ENCODE measurements around the gene COA4. TPM values are rescaled to one million over a fixed set of nuclear protein-coding genes. Genes with fewer than 3 reads are reported as not detected.

The COA4 gene
- total RNA-seq, 2 donors from 2014 or later = 85.7 to 151 TPM

DNA sequence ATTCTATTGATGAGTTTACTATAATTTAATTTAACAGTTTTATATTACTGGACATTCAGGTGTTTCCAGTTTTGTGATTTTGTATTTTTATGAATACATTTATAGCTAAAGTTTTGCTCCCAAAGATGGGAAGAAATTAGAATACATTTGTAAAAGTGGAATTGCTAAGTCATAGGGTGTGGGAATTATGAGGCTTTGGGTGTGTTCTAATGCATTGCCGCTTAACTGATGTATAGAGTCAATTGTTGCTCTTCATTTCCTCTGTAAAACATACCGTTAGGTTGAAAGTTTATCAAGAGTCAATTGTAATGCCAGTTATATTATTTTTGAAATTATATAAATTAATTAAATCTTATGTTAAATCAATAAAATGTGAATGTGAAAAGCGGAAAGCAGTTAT, 16.4 kb upstream of the COA4 start:
- Histone ChIP-seq H3K4me1 (ENCODE audit: control insufficient read depth, insufficient read depth, low read length) (no peaks in the 10 kb centered on the region), H3K4me3 (ENCODE audit: low read length) (no peak overlapping the region), H3K27me3 (ENCODE audit: control insufficient read depth, insufficient read depth, low read length, poor library complexity, severe bottlenecking) (no peaks in the 10 kb centered on the region), H3K9ac (ENCODE audit: extremely low read depth, low read length, poor library complexity, severe bottlenecking) (no peak overlapping the region), H3K36me3 (ENCODE audit: control insufficient read depth, insufficient read depth, low read length) (peaks cover 38% of the 10 kb centered on the region), H3K27ac (ENCODE audit: low read depth, low read length) (no peak overlapping the region), H3K9me3 (ENCODE audit: control insufficient read depth, low read length) (peaks cover 7% of the 10 kb centered on the region)
- peaks cover 34% of the 10 kb centered on the region for H3K36me3 Mint-ChIP-seq (ENCODE audit: low read depth)
- H3K4me1 Mint-ChIP-seq = no peaks in the 10 kb centered on the region
- peaks cover 15% of the 10 kb centered on the region for H3K9me3 Mint-ChIP-seq
- no peak for DNase-seq
- no peak overlapping the region for H3K4me3 Mint-ChIP-seq
- H3K27me3 Mint-ChIP-seq (ENCODE audit: insufficient read depth) = no peaks in the 10 kb centered on the region
- WGBS, 2 experiments (ENCODE audit: insufficient coverage in 1 of 2, insufficient read length in 1 of 2) = 94 to 100% methylated on average over 1 to 3 of the region's 3 CpGs
- TF ChIP-seq, protein P1, sequence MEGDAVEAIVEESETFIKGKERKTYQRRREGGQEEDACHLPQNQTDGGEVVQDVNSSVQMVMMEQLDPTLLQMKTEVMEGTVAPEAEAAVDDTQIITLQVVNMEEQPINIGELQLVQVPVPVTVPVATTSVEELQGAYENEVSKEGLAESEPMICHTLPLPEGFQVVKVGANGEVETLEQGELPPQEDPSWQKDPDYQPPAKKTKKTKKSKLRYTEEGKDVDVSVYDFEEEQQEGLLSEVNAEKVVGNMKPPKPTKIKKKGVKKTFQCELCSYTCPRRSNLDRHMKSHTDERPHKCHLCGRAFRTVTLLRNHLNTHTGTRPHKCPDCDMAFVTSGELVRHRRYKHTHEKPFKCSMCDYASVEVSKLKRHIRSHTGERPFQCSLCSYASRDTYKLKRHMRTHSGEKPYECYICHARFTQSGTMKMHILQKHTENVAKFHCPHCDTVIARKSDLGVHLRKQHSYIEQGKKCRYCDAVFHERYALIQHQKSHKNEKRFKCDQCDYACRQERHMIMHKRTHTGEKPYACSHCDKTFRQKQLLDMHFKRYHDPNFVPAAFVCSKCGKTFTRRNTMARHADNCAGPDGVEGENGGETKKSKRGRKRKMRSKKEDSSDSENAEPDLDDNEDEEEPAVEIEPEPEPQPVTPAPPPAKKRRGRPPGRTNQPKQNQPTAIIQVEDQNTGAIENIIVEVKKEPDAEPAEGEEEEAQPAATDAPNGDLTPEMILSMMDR (conservative IDR thresholded peaks at IDR 0.05) = no peak
- no peak overlapping the region for H3K27ac Mint-ChIP-seq

DNA sequence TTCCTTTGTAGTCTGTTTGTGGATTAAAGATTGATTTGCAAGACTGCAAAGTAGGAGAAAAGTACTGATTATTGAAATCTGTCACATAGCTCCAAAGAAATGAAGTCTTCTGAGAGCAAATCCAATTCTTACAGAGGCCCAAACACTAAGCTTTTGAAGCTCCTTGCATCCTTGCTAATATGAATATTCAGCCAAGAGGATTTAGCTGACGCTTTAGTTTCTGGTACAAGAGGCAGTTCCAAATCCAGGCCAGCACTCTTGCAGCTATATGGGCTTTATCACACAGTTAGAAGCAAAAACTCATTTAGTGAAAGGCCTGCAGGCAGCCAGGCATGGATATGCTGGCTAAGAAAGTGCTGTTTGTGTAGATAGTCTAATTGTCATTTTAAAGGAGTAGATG, 12.9 kb upstream of the COA4 start:
- 79 to 95% methylated on average over 1 of the region's 1 CpG for WGBS, 2 experiments (ENCODE audit: insufficient coverage in 1 of 2, insufficient read length in 1 of 2)
- H3K36me3 Mint-ChIP-seq (ENCODE audit: low read depth) = peaks cover 34% of the 10 kb centered on the region
- peaks cover 3% of the 10 kb centered on the region for H3K9me3 Mint-ChIP-seq
- Histone ChIP-seq H3K27ac (ENCODE audit: low read depth, low read length) (no peak overlapping the region), H3K9me3 (ENCODE audit: control insufficient read depth, low read length) (no peaks in the 10 kb centered on the region), H3K36me3 (ENCODE audit: control insufficient read depth, insufficient read depth, low read length) (peaks cover 38% of the 10 kb centered on the region), H3K4me3 (ENCODE audit: low read length) (no peak overlapping the region), H3K27me3 (ENCODE audit: control insufficient read depth, insufficient read depth, low read length, poor library complexity, severe bottlenecking) (no peaks in the 10 kb centered on the region), H3K4me1 (ENCODE audit: control insufficient read depth, insufficient read depth, low read length) (no peaks in the 10 kb centered on the region), H3K9ac (ENCODE audit: extremely low read depth, low read length, poor library complexity, severe bottlenecking) (no peak overlapping the region)
- H3K4me3 Mint-ChIP-seq = no peak overlapping the region
- no peak overlapping the region for H3K27ac Mint-ChIP-seq
- TF ChIP-seq, protein P1 (conservative IDR thresholded peaks at IDR 0.05) = no peak
- DNase-seq = no peak
- H3K4me1 Mint-ChIP-seq = no peaks in the 10 kb centered on the region
- H3K27me3 Mint-ChIP-seq (ENCODE audit: insufficient read depth) = no peaks in the 10 kb centered on the region

DNA sequence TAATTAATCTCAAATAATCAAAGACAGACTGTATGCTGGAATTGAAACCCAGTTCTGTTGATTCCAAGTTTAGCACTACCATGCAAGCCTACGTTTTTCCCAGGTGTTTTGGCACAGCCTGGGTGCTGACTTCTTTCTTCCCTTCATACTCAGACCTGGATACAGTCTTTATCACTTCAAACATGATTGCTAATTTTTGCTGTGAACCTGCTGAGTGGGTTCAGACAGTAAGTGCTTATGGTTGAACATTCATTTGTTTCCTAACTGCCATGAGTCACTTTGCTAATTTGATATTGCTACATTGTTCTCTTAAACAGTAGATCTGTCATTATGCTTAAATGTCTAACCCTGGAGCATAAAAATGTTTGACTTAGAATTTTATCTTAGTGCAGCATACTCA, 12.4 kb upstream of the COA4 start:
- Histone ChIP-seq H3K27me3 (ENCODE audit: control insufficient read depth, insufficient read depth, low read length, poor library complexity, severe bottlenecking) (no peaks in the 10 kb centered on the region), H3K36me3 (ENCODE audit: control insufficient read depth, insufficient read depth, low read length) (peaks cover 38% of the 10 kb centered on the region), H3K4me1 (ENCODE audit: control insufficient read depth, insufficient read depth, low read length) (no peaks in the 10 kb centered on the region), H3K9ac (ENCODE audit: extremely low read depth, low read length, poor library complexity, severe bottlenecking) (no peak overlapping the region), H3K27ac (ENCODE audit: low read depth, low read length) (no peak overlapping the region), H3K4me3 (ENCODE audit: low read length) (no peak overlapping the region), H3K9me3 (ENCODE audit: control insufficient read depth, low read length) (no peaks in the 10 kb centered on the region)
- DNase-seq = no peak
- Mint-ChIP-seq H3K27me3 (ENCODE audit: insufficient read depth) (no peaks in the 10 kb centered on the region), H3K4me3 (no peak overlapping the region), H3K36me3 (ENCODE audit: low read depth) (peaks cover 35% of the 10 kb centered on the region), H3K9me3 (peaks cover 3% of the 10 kb centered on the region), H3K4me1 (no peaks in the 10 kb centered on the region), H3K27ac (no peak overlapping the region)
- WGBS, 2 experiments (ENCODE audit: insufficient coverage in 1 of 2, insufficient read length in 1 of 2) = 77 to 86% methylated on average over 1 of the region's 1 CpG
- TF ChIP-seq, protein P1 (conservative IDR thresholded peaks at IDR 0.05) = no peak
